Measurements from ENCODE around the gene ANO3. TPM values are rescaled to one million over a fixed set of nuclear protein-coding genes. Genes with fewer than 3 reads are reported as not detected.

Gene ANO3
- total and polyA plus RNA-seq, 4 donors: under 0.01 to 2.0 (median 0.40) TPM

DNA sequence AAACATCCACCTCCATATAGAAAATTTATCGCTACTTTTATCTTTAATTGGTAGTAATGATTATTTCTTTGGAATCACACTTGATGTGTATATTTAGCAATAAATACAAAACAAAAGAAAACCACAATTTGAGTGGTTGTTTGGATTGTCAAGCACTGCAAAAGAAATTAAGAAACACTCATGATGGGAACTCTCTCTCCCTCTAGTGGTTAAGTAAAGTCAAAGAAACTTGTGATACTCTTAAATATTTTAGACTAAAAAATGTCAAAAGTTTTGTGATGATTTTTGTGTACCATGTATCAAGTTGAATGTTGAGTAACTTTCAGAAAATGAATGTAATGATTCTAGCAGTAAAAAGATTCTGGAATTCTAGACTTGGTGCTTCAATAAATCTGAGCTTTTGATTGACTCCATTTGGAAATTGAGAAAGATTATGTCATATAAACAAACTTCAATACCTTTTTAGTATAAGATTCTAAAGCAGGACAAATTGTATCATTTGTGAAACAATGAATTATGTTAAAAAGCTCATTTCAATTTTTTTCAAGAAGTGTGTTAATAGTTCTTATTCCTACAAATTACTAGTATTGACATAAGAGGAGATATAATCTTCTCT, 219.4 kb downstream of the ANO3 start:
- Histone ChIP-seq H3K27ac (ENCODE audit: low read depth in 1 of 2, low read length in 2 of 2) (no peak overlapping the region), H3K4me1 (ENCODE audit: control insufficient read depth in 4 of 4, insufficient read depth in 4 of 4, low read length in 3 of 4) (no peaks in the 10 kb centered on the region), H3K27me3 (ENCODE audit: control insufficient read depth in 4 of 4, insufficient read depth in 4 of 4, low read length in 3 of 4) (no peaks in the 10 kb centered on the region), H3K36me3 (ENCODE audit: control insufficient read depth in 4 of 4, insufficient read depth in 3 of 4, low read depth in 1 of 4, low read length in 3 of 4) (no peaks in the 10 kb centered on the region), H3K9ac (ENCODE audit: low read depth in 1 of 2, low read length in 2 of 2) (no peak overlapping the region), H3K9me3 (ENCODE audit: control insufficient read depth in 4 of 4, low read length in 3 of 4) (no peaks in the 10 kb centered on the region), H3K4me3 (ENCODE audit: low read depth in 1 of 3, low read length in 3 of 3) (no peak overlapping the region)
- TF ChIP-seq, protein P1, sequence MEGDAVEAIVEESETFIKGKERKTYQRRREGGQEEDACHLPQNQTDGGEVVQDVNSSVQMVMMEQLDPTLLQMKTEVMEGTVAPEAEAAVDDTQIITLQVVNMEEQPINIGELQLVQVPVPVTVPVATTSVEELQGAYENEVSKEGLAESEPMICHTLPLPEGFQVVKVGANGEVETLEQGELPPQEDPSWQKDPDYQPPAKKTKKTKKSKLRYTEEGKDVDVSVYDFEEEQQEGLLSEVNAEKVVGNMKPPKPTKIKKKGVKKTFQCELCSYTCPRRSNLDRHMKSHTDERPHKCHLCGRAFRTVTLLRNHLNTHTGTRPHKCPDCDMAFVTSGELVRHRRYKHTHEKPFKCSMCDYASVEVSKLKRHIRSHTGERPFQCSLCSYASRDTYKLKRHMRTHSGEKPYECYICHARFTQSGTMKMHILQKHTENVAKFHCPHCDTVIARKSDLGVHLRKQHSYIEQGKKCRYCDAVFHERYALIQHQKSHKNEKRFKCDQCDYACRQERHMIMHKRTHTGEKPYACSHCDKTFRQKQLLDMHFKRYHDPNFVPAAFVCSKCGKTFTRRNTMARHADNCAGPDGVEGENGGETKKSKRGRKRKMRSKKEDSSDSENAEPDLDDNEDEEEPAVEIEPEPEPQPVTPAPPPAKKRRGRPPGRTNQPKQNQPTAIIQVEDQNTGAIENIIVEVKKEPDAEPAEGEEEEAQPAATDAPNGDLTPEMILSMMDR (IDR thresholded peaks at IDR 0.05; ENCODE audit: low read depth, low read length, missing input control): peak; percentile 16
- no peak for TF ChIP-seq SP1 (IDR thresholded peaks at IDR 0.05)
- peak; percentile 46 to 66 for TF ChIP-seq RAD21 (IDR thresholded peaks at IDR 0.05)
- WGBS: 31% methylated on average over 1 of the region's 1 CpG
- DNase-seq (ENCODE audit: low spot score): no peak

DNA sequence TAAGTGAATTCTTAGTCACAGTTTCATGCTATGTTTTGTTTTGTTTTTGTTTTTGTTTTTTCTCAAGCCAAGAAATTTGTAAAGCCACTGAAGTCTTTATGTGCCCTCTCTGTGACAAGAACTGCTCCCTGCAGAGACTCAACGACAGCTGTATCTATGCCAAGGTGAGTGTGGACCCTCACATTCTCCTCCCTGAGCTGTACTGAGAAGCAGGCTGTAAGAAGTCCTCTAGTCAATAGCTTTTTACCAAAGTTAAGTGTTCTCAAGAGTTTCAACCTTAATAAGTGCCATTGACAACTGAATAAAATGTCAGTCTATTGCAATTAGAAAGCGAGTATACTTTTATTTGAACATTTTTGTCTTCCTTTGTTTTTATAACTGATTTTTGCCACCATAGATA, 221.3 kb downstream of the ANO3 start:
- Histone ChIP-seq H3K36me3 (ENCODE audit: control insufficient read depth in 4 of 4, insufficient read depth in 3 of 4, low read depth in 1 of 4, low read length in 3 of 4) (no peaks in the 10 kb centered on the region), H3K4me1 (ENCODE audit: control insufficient read depth in 4 of 4, insufficient read depth in 4 of 4, low read length in 3 of 4) (no peaks in the 10 kb centered on the region), H3K27ac (ENCODE audit: low read depth in 1 of 2, low read length in 2 of 2) (no peak overlapping the region), H3K9ac (ENCODE audit: low read depth in 1 of 2, low read length in 2 of 2) (no peak overlapping the region), H3K4me3 (ENCODE audit: low read depth in 1 of 3, low read length in 3 of 3) (no peak overlapping the region), H3K27me3 (ENCODE audit: control insufficient read depth in 4 of 4, insufficient read depth in 4 of 4, low read length in 3 of 4) (no peaks in the 10 kb centered on the region), H3K9me3 (ENCODE audit: control insufficient read depth in 4 of 4, low read length in 3 of 4) (no peaks in the 10 kb centered on the region)
- TF ChIP-seq JUND (IDR thresholded peaks at IDR 0.05) (no peak), RXRA (IDR thresholded peaks at IDR 0.05) (no peak), NR2F2 (IDR thresholded peaks at IDR 0.05) (no peak), FOXA1 (IDR thresholded peaks at IDR 0.05) (no peak), FOXA2 (IDR thresholded peaks at IDR 0.05) (no peak), HNF4A (conservative IDR thresholded peaks at IDR 0.05) (no peak), SP1 (IDR thresholded peaks at IDR 0.05) (no peak), RAD21 (IDR thresholded peaks at IDR 0.05) (no peak), TAF1 (conservative IDR thresholded peaks at IDR 0.05) (no peak), MAX (IDR thresholded peaks at IDR 0.05) (no peak), GABPA (IDR thresholded peaks at IDR 0.05 in 1 of 2, conservative IDR thresholded peaks at IDR 0.05 in 1 of 2) (no peak), HNF4G (IDR thresholded peaks at IDR 0.05) (no peak), EGR1 (IDR thresholded peaks at IDR 0.05; ENCODE audit: low read depth in 2 of 2) (no peak), YY1 (IDR thresholded peaks at IDR 0.05) (no peak)
- TF ChIP-seq, protein P1 (IDR thresholded peaks at IDR 0.05; ENCODE audit: low read depth, low read length, missing input control): no peak
- TF ChIP-seq, protein P2, sequence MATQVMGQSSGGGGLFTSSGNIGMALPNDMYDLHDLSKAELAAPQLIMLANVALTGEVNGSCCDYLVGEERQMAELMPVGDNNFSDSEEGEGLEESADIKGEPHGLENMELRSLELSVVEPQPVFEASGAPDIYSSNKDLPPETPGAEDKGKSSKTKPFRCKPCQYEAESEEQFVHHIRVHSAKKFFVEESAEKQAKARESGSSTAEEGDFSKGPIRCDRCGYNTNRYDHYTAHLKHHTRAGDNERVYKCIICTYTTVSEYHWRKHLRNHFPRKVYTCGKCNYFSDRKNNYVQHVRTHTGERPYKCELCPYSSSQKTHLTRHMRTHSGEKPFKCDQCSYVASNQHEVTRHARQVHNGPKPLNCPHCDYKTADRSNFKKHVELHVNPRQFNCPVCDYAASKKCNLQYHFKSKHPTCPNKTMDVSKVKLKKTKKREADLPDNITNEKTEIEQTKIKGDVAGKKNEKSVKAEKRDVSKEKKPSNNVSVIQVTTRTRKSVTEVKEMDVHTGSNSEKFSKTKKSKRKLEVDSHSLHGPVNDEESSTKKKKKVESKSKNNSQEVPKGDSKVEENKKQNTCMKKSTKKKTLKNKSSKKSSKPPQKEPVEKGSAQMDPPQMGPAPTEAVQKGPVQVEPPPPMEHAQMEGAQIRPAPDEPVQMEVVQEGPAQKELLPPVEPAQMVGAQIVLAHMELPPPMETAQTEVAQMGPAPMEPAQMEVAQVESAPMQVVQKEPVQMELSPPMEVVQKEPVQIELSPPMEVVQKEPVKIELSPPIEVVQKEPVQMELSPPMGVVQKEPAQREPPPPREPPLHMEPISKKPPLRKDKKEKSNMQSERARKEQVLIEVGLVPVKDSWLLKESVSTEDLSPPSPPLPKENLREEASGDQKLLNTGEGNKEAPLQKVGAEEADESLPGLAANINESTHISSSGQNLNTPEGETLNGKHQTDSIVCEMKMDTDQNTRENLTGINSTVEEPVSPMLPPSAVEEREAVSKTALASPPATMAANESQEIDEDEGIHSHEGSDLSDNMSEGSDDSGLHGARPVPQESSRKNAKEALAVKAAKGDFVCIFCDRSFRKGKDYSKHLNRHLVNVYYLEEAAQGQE (IDR thresholded peaks at IDR 0.05): no peak
- TF ChIP-seq, protein P3, sequence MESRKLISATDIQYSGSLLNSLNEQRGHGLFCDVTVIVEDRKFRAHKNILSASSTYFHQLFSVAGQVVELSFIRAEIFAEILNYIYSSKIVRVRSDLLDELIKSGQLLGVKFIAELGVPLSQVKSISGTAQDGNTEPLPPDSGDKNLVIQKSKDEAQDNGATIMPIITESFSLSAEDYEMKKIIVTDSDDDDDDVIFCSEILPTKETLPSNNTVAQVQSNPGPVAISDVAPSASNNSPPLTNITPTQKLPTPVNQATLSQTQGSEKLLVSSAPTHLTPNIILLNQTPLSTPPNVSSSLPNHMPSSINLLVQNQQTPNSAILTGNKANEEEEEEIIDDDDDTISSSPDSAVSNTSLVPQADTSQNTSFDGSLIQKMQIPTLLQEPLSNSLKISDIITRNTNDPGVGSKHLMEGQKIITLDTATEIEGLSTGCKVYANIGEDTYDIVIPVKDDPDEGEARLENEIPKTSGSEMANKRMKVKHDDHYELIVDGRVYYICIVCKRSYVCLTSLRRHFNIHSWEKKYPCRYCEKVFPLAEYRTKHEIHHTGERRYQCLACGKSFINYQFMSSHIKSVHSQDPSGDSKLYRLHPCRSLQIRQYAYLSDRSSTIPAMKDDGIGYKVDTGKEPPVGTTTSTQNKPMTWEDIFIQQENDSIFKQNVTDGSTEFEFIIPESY (IDR thresholded peaks at IDR 0.05): no peak
- TF ChIP-seq, protein P4, sequence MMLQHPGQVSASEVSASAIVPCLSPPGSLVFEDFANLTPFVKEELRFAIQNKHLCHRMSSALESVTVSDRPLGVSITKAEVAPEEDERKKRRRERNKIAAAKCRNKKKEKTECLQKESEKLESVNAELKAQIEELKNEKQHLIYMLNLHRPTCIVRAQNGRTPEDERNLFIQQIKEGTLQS (IDR thresholded peaks at IDR 0.05): no peak
- DNase-seq (ENCODE audit: low spot score): no peak
- 58% methylated on average over 2 of the region's 2 CpGs for WGBS
